Measurements from ENCODE around the gene PPP1R12C. TPM values are rescaled to one million over a fixed set of nuclear protein-coding genes. Genes with fewer than 3 reads are reported as not detected.
A peak's percentile ranks its signal among the peaks of the same experiment; 100 is the strongest.

The PPP1R12C gene
- polyA plus RNA-seq, 3 donors, result 2.1 to 206 (median 2.6) TPM

DNA sequence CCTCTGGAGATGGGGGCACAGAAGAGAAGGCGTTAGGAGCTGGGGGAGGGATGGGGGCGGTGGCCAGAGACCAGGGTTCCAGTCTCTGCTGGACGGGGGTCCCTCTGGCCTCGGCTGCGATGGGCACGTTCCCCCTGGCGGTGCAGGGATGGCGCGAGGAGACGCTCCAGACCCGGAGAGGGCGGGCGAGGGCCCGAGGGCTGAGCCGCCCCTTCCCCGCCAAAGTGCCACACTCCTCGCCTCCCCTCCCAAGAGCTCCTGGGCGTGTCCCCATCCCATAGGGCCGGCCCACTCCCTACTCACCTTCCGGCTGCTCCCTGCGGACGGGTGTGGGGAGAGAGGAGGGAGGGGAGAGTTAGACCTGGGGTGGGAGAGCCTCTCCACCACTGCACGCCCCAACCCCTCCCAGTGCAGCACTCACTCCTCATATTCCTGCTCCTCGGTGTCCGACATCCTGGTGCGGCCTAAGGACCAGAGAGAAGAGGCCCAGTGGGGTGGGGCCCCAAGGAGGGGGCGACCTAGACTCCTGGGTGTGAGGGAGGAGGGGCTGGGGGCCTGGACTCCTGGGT is 29.4 kb upstream of the PPP1R12C start:
- Histone ChIP-seq H3K4me3 (replicated peaks in 1 of 3; ENCODE audit: low read depth in 2 of 3, low read length in 3 of 3) (peak overlapping the region in 1 of 3 experiments; percentile 62), H3K27me3 (ENCODE audit: control insufficient read depth in 2 of 2, insufficient read depth in 2 of 2, low read length in 2 of 2) (peaks cover 10 to 52% of the 10 kb centered on the region in 2 donors), H3K9ac (ENCODE audit: insufficient read depth, low read length, poor library complexity, severe bottlenecking) (no peak overlapping the region), H3K79me2 (ENCODE audit: insufficient read depth, low read length) (no peaks in the 10 kb centered on the region), H3K9me3 (replicated peaks in 1 of 2; ENCODE audit: control insufficient read depth in 1 of 2, insufficient read depth in 1 of 2, low read length in 2 of 2) (peaks cover 5 to 6% of the 10 kb centered on the region in 2 donors), H2AFZ (ENCODE audit: insufficient read depth, low read depth, low read length, poor library complexity, severe bottlenecking) (peak overlapping the region; percentile 53), H4K20me1 (ENCODE audit: insufficient read depth, low read length) (no peaks in the 10 kb centered on the region), H3K4me2 (replicated peaks; ENCODE audit: extremely low read depth, low read length, poor library complexity, severe bottlenecking) (peak overlapping the region; percentile 63), H3K36me3 (replicated peaks in 1 of 2; ENCODE audit: control insufficient read depth in 1 of 2, insufficient read depth in 2 of 2, low read length in 2 of 2) (no peaks in the 10 kb centered on the region), H3K4me1 (ENCODE audit: control insufficient read depth in 1 of 2, insufficient read depth in 2 of 2, low read length in 2 of 2) (peaks cover 25 to 30% of the 10 kb centered on the region in 2 donors), H3K27ac (ENCODE audit: low read depth in 1 of 2, low read length in 2 of 2) (no peak overlapping the region)
- Mint-ChIP-seq H3K4me1 (peaks cover 26% of the 10 kb centered on the region), H3K4me3 (peak overlapping the region in 1 of 2 donors; percentile 71), H3K27me3 (ENCODE audit: low read depth in 3 of 3) (peaks cover 57 to 76% (median 70%) of the 10 kb centered on the region in 3 donors), H3K36me3 (no peaks in the 10 kb centered on the region), H3K27ac (no peak overlapping the region), H3K9me3 (peaks cover 5 to 20% (median 13%) of the 10 kb centered on the region in 7 donors)
- 8% methylated on average over 13 of the region's 27 CpGs for WGBS (ENCODE audit: insufficient coverage)
- intact Hi-C loops (cut with micrococcal nuclease), result loop anchor here in 1 of 2 donors (10.0 kb wide), 2 partner anchors 278 to 308 kb away; no protein-coding TSS in a partner anchor
- TF ChIP-seq, protein P1, sequence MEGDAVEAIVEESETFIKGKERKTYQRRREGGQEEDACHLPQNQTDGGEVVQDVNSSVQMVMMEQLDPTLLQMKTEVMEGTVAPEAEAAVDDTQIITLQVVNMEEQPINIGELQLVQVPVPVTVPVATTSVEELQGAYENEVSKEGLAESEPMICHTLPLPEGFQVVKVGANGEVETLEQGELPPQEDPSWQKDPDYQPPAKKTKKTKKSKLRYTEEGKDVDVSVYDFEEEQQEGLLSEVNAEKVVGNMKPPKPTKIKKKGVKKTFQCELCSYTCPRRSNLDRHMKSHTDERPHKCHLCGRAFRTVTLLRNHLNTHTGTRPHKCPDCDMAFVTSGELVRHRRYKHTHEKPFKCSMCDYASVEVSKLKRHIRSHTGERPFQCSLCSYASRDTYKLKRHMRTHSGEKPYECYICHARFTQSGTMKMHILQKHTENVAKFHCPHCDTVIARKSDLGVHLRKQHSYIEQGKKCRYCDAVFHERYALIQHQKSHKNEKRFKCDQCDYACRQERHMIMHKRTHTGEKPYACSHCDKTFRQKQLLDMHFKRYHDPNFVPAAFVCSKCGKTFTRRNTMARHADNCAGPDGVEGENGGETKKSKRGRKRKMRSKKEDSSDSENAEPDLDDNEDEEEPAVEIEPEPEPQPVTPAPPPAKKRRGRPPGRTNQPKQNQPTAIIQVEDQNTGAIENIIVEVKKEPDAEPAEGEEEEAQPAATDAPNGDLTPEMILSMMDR (IDR thresholded peaks at IDR 0.05), result no peak
- no peak for DNase-seq

DNA sequence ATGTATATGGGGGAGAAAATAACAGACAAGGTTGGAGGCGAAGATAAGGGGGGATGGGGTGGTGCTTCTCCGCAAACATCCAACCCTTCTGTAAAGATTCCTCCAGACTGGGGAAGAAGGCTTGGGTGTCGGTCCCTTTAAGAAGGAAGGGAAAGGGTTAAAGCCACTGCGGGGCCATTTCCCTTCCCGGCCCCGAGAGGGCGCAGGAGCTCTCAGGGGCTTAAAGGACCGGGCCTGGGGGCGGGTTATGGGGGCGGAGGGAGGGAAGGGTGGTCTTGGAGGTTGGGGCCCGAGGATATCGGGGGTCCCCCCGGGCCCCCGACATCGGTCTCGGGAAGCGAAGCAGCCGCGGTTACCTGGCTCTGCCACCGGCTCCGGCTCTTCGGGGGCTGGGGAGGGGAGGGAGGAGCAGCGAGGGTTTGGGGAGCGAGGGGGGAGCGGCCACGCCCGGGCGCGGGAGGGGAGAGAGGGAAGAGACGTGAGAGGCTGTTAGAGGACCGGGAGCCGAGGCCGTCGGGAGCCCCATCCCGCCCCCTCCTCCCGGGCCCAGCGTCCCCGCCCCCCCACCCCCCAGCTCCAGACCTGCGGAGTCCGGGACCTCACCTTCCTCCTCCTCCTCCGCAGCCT is 28.8 kb upstream of the PPP1R12C start:
- no peak for DNase-seq
- TF ChIP-seq, protein P1 (IDR thresholded peaks at IDR 0.05), result peak; percentile 54
- peak overlapping the region; percentile 53 for H2AFZ ChIP-seq (ENCODE audit: insufficient read depth, low read depth, low read length, poor library complexity, severe bottlenecking)
- H3K79me2 ChIP-seq (ENCODE audit: insufficient read depth, low read length), result no peaks in the 10 kb centered on the region
- peak overlapping the region; percentile 63 for H3K4me2 ChIP-seq (replicated peaks; ENCODE audit: extremely low read depth, low read length, poor library complexity, severe bottlenecking)
- Mint-ChIP-seq H3K9me3 (peaks cover 3 to 14% (median 9%) of the 10 kb centered on the region in 7 donors), H3K27ac (no peak overlapping the region), H3K27me3 (ENCODE audit: low read depth in 3 of 3) (peaks cover 63 to 82% (median 76%) of the 10 kb centered on the region in 3 donors), H3K4me3 (peak overlapping the region; percentile 31 to 57), H3K4me1 (peaks cover 26% of the 10 kb centered on the region), H3K36me3 (no peaks in the 10 kb centered on the region)
- H3K27ac ChIP-seq (ENCODE audit: low read depth in 1 of 2, low read length in 2 of 2), result no peak overlapping the region
- H4K20me1 ChIP-seq (ENCODE audit: insufficient read depth, low read length), result no peaks in the 10 kb centered on the region
- peaks cover 25 to 30% of the 10 kb centered on the region in 2 donors for H3K4me1 ChIP-seq (ENCODE audit: control insufficient read depth in 1 of 2, insufficient read depth in 2 of 2, low read length in 2 of 2)
- peak overlapping the region; percentile 1 to 62 (median 11) for H3K4me3 ChIP-seq (replicated peaks in 1 of 3; ENCODE audit: low read depth in 2 of 3, low read length in 3 of 3)
- intact Hi-C loops (cut with micrococcal nuclease), result loop anchor here in 1 of 2 donors (10.0 kb wide), 2 partner anchors 279 to 309 kb away; no protein-coding TSS in a partner anchor
- WGBS (ENCODE audit: insufficient coverage), result under 1% methylated on average over 17 of the region's 41 CpGs
- no peak overlapping the region for H3K9ac ChIP-seq (ENCODE audit: insufficient read depth, low read length, poor library complexity, severe bottlenecking)
- peaks cover 10 to 55% of the 10 kb centered on the region in 2 donors for H3K27me3 ChIP-seq (ENCODE audit: control insufficient read depth in 2 of 2, insufficient read depth in 2 of 2, low read length in 2 of 2)
- H3K9me3 ChIP-seq (replicated peaks in 1 of 2; ENCODE audit: control insufficient read depth in 1 of 2, insufficient read depth in 1 of 2, low read length in 2 of 2), result peaks cover 0 to under 1% of the 10 kb centered on the region in 2 donors
- no peaks in the 10 kb centered on the region for H3K36me3 ChIP-seq (replicated peaks in 1 of 2; ENCODE audit: control insufficient read depth in 1 of 2, insufficient read depth in 2 of 2, low read length in 2 of 2)
